WTC11 (cell line): ENCODE data around the gene MYOF. TPM values are rescaled to one million over a fixed set of nuclear protein-coding genes. Genes with fewer than 3 reads are reported as not detected.
A peak's percentile ranks its signal among the peaks of the same experiment; 100 is the strongest.

ENCODE experiments used
- ATAC-seq: fragments of 200-7000 bp; cut with Tn5 transposase; 2 replicates; pipeline ENCODE4 v1.10.0; 2021; ENCODE audit warnings: mild to moderate bottlenecking, moderate library complexity
- CTCF ChIA-PET: fragments of 300-600 bp; sonication (Branson Sonifier 250); formaldehyde crosslinking; loops from one replicate; lab custom pipeline; 2021; ENCODE audit warnings: antibody characterized with exemption; lab: Charles Lee
- POLR2A ChIA-PET: fragments of 350-600 bp; sonication (Branson Sonifier 250); formaldehyde crosslinking; loops from one replicate; lab custom pipeline; 2021; ENCODE audit warnings: antibody characterized with exemption; lab: Charles Lee
- DNase-seq: peaks from one replicate; pipeline ENCODE4 v3.0.0; 2021; ENCODE audit warnings: low spot score
- H3K27ac Mint-ChIP-seq: 2 replicates; pipeline ENCODE4 v1.8.0; 2021; ENCODE audit warnings: mixed read lengths
- H3K27me3 Mint-ChIP-seq: 2 replicates; pipeline ENCODE4 v1.8.0; 2021; ENCODE audit warnings: low read depth, mild to moderate bottlenecking, moderate library complexity, mixed read lengths
- H3K36me3 Mint-ChIP-seq: 2 replicates; pipeline ENCODE4 v1.8.0; 2021; ENCODE audit warnings: mixed read lengths
- H3K4me1 Mint-ChIP-seq: 2 replicates; pipeline ENCODE4 v1.8.0; 2022; ENCODE audit warnings: mixed read lengths
- H3K4me3 Mint-ChIP-seq: 2 replicates; pipeline ENCODE4 v1.8.0; 2021; ENCODE audit warnings: mild to moderate bottlenecking, moderate library complexity, mixed read lengths
- H3K9me3 Mint-ChIP-seq: 2 replicates; pipeline ENCODE4 v1.8.0; 2021; ENCODE audit warnings: mixed read lengths
- CBFB ChIP-seq: sonication (generic); formaldehyde crosslinking; IDR thresholded peaks from 2 replicates; pipeline ENCODE4 v1.8.1; 2022; ENCODE audit warnings: mild to moderate bottlenecking, low read depth, missing genetic modification reagents
- ETV6 ChIP-seq: sonication (generic); formaldehyde crosslinking; IDR thresholded peaks from 2 replicates; pipeline ENCODE4 v1.8.1; 2022; ENCODE audit warnings: mild to moderate bottlenecking, missing genetic modification reagents
- FOXP1 ChIP-seq: sonication (generic); formaldehyde crosslinking; IDR thresholded peaks from 2 replicates; pipeline ENCODE4 v1.8.0; 2022; ENCODE audit warnings: missing genetic modification reagents, mild to moderate bottlenecking, moderate library complexity, borderline replicate concordance
- JAZF1 ChIP-seq: fragments of 250-450 bp; sonication (Bioruptor Pico); IDR thresholded peaks from 2 replicates; pipeline ENCODE4 v1.9.0; 2021; ENCODE audit warnings: moderate library complexity, mild to moderate bottlenecking, inconsistent platforms
- JUN ChIP-seq: sonication (generic); formaldehyde crosslinking; IDR thresholded peaks from 2 replicates; pipeline ENCODE4 v1.8.0; 2023; ENCODE audit warnings: mild to moderate bottlenecking, missing genetic modification reagents
- KAT7 ChIP-seq: sonication (generic); formaldehyde crosslinking; IDR thresholded peaks from 2 replicates; pipeline ENCODE4 v1.8.1; 2023; ENCODE audit warnings: missing genetic modification reagents, mild to moderate bottlenecking, borderline replicate concordance
- NFATC4 ChIP-seq: fragments of 250-450 bp; sonication (Bioruptor Pico); IDR thresholded peaks from 2 replicates; pipeline ENCODE4 v1.9.0; 2021; ENCODE audit warnings: mild to moderate bottlenecking
- NR3C1 ChIP-seq: sonication (generic); formaldehyde crosslinking; conservative IDR thresholded peaks from 2 replicates; pipeline ENCODE4 v1.8.1; 2023; ENCODE audit warnings: low read depth, mild to moderate bottlenecking, missing genetic modification reagents
- PRRX2 ChIP-seq: fragments of 250-450 bp; sonication (Bioruptor Pico); IDR thresholded peaks from 2 replicates; pipeline ENCODE4 v1.8.0; 2021; ENCODE audit warnings: mild to moderate bottlenecking
- SMAD3 ChIP-seq: sonication (generic); formaldehyde crosslinking; IDR thresholded peaks from 2 replicates; pipeline ENCODE4 v1.8.0; 2022; ENCODE audit warnings: missing genetic modification reagents, mild to moderate bottlenecking, borderline replicate concordance
- ZNF121 ChIP-seq: sonication (generic); formaldehyde crosslinking; IDR thresholded peaks from 2 replicates; pipeline ENCODE4 v1.8.0; 2023; ENCODE audit warnings: missing genetic modification reagents
- ZNF232 ChIP-seq: sonication (generic); formaldehyde crosslinking; IDR thresholded peaks from 2 replicates; pipeline ENCODE4 v1.8.0; 2022; ENCODE audit warnings: mild to moderate bottlenecking, missing genetic modification reagents
- ZNF317 ChIP-seq: sonication (generic); formaldehyde crosslinking; IDR thresholded peaks from 2 replicates; pipeline ENCODE4 v1.8.1; 2023; ENCODE audit warnings: low read depth, mild to moderate bottlenecking, moderate library complexity, missing genetic modification reagents, borderline replicate concordance
- total RNA-seq: library from RNA; stranded (reverse); gene quantifications from 3 replicates; pipeline ENCODE4 v1.2.3, GENCODE V29; 2021
- TF ChIP-seq, protein P1 (sequence below): fragments of 200-600 bp; IDR thresholded peaks from 2 replicates; pipeline ENCODE4 v1.8.0; 2022; ENCODE audit warnings: antibody characterized with exemption
- TF ChIP-seq, protein P2 (sequence below): fragments of 250-450 bp; sonication (Bioruptor Pico); IDR thresholded peaks from 2 replicates; pipeline ENCODE4 v2.1.2; 2022; ENCODE audit warnings: mild to moderate bottlenecking, moderate library complexity
- TF ChIP-seq, protein P3 (sequence below): fragments of 250-450 bp; sonication (Bioruptor Pico); IDR thresholded peaks from 2 replicates; pipeline ENCODE4 v1.9.0; 2021; ENCODE audit warnings: mild to moderate bottlenecking
- TF ChIP-seq, protein P4 (sequence below): sonication (generic); formaldehyde crosslinking; IDR thresholded peaks from 2 replicates; pipeline ENCODE4 v1.8.1; 2023; ENCODE audit warnings: mild to moderate bottlenecking, moderate library complexity, missing genetic modification reagents
- TF ChIP-seq, protein P5 (sequence below): sonication (generic); formaldehyde crosslinking; IDR thresholded peaks from 2 replicates; pipeline ENCODE4 v1.8.1; 2022; ENCODE audit warnings: low read depth, missing genetic modification reagents, borderline replicate concordance
- TF ChIP-seq, protein P6 (sequence below): fragments of 250-450 bp; sonication (Bioruptor Pico); IDR thresholded peaks from 2 replicates; pipeline ENCODE4 v1.9.0; 2021; ENCODE audit warnings: moderate library complexity, mild to moderate bottlenecking, inconsistent platforms, borderline replicate concordance
- TF ChIP-seq, protein P7 (sequence below): sonication (generic); formaldehyde crosslinking; IDR thresholded peaks from 2 replicates; pipeline ENCODE4 v1.8.0; 2023; ENCODE audit warnings: missing genetic modification reagents

Gene MYOF
- total RNA-seq, 1 experiment from 2014 or later: 1.8 TPM

DNA sequence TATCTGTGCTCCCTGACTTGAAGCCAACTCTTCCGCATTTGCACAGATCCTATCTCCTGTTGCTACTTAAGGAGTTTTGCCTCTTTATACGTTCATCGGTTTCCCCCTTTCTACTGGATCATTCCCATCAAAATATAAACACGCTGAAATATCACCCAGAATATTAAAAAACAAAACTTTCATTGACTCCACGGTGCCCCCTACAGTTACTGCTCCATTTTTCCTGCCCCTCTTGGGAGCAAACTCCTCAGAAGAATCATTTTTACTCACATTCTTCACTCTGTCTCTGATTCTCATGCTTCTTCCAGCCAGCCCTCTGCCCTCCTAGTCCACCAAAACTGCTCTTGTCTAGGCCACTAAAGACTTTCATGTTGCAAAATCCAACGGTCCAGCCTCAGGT is 66.4 kb downstream of the MYOF start:
- no peaks in the 10 kb centered on the region for H3K36me3 Mint-ChIP-seq
- H3K9me3 Mint-ChIP-seq: peaks cover 5% of the 10 kb centered on the region; the same call in 1 of the 2 replicates
- H3K4me3 Mint-ChIP-seq: no peak overlapping the region
- ChIA-PET POLR2A (no interaction called here), CTCF (interaction anchor here (1.5 kb wide), 1 partner anchor 66 kb away, joined by 6 read pairs; the partner anchor contains the start of gene MYOF)
- no peaks in the 10 kb centered on the region for H3K27me3 Mint-ChIP-seq
- peaks cover 24% of the 10 kb centered on the region for H3K4me1 Mint-ChIP-seq
- ATAC-seq (peak; percentile 30; the same call in 1 of the 2 replicates), DNase-seq (no peak)
- TF ChIP-seq CBFB (CRISPR knock-in tag) (no peak), PRRX2 (CRISPR knock-in tag) (no peak)
- TF ChIP-seq, protein P1, sequence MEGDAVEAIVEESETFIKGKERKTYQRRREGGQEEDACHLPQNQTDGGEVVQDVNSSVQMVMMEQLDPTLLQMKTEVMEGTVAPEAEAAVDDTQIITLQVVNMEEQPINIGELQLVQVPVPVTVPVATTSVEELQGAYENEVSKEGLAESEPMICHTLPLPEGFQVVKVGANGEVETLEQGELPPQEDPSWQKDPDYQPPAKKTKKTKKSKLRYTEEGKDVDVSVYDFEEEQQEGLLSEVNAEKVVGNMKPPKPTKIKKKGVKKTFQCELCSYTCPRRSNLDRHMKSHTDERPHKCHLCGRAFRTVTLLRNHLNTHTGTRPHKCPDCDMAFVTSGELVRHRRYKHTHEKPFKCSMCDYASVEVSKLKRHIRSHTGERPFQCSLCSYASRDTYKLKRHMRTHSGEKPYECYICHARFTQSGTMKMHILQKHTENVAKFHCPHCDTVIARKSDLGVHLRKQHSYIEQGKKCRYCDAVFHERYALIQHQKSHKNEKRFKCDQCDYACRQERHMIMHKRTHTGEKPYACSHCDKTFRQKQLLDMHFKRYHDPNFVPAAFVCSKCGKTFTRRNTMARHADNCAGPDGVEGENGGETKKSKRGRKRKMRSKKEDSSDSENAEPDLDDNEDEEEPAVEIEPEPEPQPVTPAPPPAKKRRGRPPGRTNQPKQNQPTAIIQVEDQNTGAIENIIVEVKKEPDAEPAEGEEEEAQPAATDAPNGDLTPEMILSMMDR: 0 out of 2 replicates have a peak, but pooled peaks have one; percentile 16
- H3K27ac Mint-ChIP-seq: peak overlapping the region; percentile 0; the same call in 1 of the 2 replicates

DNA sequence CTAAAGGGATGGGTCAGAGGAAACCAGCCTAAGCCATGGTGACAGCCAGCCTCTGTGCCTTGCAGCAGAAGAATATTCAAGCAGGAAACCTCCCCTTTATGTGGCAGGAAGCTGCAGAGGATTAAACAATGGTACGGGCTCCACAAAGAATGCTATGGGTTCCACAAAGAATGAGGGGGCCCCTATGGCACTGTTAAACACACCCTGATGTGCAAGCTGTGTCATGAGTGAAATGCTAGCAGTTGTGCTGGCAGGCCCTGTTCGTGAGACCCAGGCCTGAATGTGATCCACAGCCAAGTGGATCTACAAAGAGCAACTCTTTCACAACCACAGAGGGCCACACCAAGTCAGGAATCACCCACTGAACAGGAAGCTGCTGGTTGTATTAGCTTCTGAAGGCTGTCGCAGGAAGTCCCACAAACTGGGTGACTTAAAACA is 68.9 kb downstream of the MYOF start:
- no peaks in the 10 kb centered on the region for H3K36me3 Mint-ChIP-seq

More for the DNA sequence above, 68.9 kb downstream of the MYOF start:
- CTCF ChIA-PET: interaction anchor here (1.3 to 2.1 kb wide), 2 partner anchors 37 to 68 kb away, joined by 6 read pairs; partner anchors contain the start of gene MYOF
- POLR2A ChIA-PET: no interaction called here
- Mint-ChIP-seq H3K4me3 (no peak overlapping the region), H3K27me3 (no peaks in the 10 kb centered on the region; the same call in 1 of the 2 replicates), H3K9me3 (peaks cover 5% of the 10 kb centered on the region; the same call in 1 of the 2 replicates), H3K4me1 (peaks cover 13% of the 10 kb centered on the region), H3K27ac (no peak overlapping the region)
- ATAC-seq (0 out of 2 replicates have a peak, but pooled peaks have one; percentile 20), DNase-seq (no peak)
- TF ChIP-seq NR3C1 (CRISPR knock-in tag) (no peak), CBFB (CRISPR knock-in tag) (no peak), JAZF1 (CRISPR knock-in tag) (no peak), ETV6 (no peak), ZNF317 (CRISPR knock-in tag) (no peak), KAT7 (no peak), SMAD3 (CRISPR knock-in tag) (no peak), ZNF232 (CRISPR knock-in tag) (no peak), JUN (no peak), ZNF121 (CRISPR knock-in tag) (no peak), FOXP1 (CRISPR knock-in tag) (no peak), NFATC4 (CRISPR knock-in tag) (no peak)
- TF ChIP-seq, protein P2, sequence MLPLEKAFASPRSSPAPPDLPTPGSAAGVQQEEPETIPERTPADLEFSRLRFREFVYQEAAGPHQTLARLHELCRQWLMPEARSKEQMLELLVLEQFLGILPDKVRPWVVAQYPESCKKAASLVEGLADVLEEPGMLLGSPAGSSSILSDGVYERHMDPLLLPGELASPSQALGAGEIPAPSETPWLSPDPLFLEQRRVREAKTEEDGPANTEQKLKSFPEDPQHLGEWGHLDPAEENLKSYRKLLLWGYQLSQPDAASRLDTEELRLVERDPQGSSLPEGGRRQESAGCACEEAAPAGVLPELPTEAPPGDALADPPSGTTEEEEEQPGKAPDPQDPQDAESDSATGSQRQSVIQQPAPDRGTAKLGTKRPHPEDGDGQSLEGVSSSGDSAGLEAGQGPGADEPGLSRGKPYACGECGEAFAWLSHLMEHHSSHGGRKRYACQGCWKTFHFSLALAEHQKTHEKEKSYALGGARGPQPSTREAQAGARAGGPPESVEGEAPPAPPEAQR (CRISPR knock-in tag): no peak
- TF ChIP-seq, protein P3, sequence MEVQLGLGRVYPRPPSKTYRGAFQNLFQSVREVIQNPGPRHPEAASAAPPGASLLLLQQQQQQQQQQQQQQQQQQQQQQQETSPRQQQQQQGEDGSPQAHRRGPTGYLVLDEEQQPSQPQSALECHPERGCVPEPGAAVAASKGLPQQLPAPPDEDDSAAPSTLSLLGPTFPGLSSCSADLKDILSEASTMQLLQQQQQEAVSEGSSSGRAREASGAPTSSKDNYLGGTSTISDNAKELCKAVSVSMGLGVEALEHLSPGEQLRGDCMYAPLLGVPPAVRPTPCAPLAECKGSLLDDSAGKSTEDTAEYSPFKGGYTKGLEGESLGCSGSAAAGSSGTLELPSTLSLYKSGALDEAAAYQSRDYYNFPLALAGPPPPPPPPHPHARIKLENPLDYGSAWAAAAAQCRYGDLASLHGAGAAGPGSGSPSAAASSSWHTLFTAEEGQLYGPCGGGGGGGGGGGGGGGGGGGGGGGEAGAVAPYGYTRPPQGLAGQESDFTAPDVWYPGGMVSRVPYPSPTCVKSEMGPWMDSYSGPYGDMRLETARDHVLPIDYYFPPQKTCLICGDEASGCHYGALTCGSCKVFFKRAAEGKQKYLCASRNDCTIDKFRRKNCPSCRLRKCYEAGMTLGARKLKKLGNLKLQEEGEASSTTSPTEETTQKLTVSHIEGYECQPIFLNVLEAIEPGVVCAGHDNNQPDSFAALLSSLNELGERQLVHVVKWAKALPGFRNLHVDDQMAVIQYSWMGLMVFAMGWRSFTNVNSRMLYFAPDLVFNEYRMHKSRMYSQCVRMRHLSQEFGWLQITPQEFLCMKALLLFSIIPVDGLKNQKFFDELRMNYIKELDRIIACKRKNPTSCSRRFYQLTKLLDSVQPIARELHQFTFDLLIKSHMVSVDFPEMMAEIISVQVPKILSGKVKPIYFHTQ (CRISPR knock-in tag): no peak
- TF ChIP-seq, protein P4, sequence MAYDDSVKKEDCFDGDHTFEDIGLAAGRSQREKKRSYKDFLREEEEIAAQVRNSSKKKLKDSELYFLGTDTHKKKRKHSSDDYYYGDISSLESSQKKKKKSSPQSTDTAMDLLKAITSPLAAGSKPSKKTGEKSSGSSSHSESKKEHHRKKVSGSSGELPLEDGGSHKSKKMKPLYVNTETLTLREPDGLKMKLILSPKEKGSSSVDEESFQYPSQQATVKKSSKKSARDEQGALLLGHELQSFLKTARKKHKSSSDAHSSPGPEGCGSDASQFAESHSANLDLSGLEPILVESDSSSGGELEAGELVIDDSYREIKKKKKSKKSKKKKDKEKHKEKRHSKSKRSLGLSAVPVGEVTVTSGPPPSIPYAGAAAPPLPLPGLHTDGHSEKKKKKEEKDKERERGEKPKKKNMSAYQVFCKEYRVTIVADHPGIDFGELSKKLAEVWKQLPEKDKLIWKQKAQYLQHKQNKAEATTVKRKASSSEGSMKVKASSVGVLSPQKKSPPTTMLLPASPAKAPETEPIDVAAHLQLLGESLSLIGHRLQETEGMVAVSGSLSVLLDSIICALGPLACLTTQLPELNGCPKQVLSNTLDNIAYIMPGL (CRISPR knock-in tag): no peak
- TF ChIP-seq, protein P5, sequence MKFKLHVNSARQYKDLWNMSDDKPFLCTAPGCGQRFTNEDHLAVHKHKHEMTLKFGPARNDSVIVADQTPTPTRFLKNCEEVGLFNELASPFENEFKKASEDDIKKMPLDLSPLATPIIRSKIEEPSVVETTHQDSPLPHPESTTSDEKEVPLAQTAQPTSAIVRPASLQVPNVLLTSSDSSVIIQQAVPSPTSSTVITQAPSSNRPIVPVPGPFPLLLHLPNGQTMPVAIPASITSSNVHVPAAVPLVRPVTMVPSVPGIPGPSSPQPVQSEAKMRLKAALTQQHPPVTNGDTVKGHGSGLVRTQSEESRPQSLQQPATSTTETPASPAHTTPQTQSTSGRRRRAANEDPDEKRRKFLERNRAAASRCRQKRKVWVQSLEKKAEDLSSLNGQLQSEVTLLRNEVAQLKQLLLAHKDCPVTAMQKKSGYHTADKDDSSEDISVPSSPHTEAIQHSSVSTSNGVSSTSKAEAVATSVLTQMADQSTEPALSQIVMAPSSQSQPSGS (CRISPR knock-in tag): no peak
- TF ChIP-seq, protein P6, sequence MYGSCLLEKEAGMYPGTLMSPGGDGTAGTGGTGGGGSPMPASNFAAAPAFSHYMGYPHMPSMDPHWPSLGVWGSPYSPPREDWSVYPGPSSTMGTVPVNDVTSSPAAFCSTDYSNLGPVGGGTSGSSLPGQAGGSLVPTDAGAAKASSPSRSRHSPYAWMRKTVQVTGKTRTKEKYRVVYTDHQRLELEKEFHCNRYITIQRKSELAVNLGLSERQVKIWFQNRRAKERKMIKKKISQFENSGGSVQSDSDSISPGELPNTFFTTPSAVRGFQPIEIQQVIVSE: no peak
- TF ChIP-seq, protein P7, sequence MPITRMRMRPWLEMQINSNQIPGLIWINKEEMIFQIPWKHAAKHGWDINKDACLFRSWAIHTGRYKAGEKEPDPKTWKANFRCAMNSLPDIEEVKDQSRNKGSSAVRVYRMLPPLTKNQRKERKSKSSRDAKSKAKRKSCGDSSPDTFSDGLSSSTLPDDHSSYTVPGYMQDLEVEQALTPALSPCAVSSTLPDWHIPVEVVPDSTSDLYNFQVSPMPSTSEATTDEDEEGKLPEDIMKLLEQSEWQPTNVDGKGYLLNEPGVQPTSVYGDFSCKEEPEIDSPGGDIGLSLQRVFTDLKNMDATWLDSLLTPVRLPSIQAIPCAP: no peak
